ENCODE measurements around the gene TLN1.

Gene TLN1

GRCh38 chr9:35727676-35728040, 4.3 kb downstream of the TLN1 start:
- no peak for DNase-seq

- DNase-seq = no peak
Observed at GRCh38 chr9:35726931-35727330, 5.1 kb downstream of the TLN1 start.

- no peak for DNase-seq
Observed at GRCh38 chr9:35725362-35725761, 6.6 kb downstream of the TLN1 start.

GRCh38 chr9:35723908-35724307, 8.1 kb downstream of the TLN1 start:
- no peak for DNase-seq

- DNase-seq = no peak
Observed at GRCh38 chr9:35723426-35723825, 8.6 kb downstream of the TLN1 start.

- no peak for DNase-seq
Observed at GRCh38 chr9:35719546-35719945, 12.4 kb downstream of the TLN1 start.

- no peak for DNase-seq
Observed at GRCh38 chr9:35718721-35719511, 13.1 kb downstream of the TLN1 start.

- DNase-seq = no peak
Observed at GRCh38 chr9:35717132-35717870, 14.7 kb downstream of the TLN1 start.

- no peak for DNase-seq
Observed at GRCh38 chr9:35716230-35716629, 15.8 kb downstream of the TLN1 start.

GRCh38 chr9:35714579-35715252, 17.3 kb downstream of the TLN1 start:
- no peak for DNase-seq

GRCh38 chr9:35714123-35714522, 17.9 kb downstream of the TLN1 start:
- DNase-seq = no peak

GRCh38 chr9:35713578-35713977, 18.4 kb downstream of the TLN1 start:
- DNase-seq = no peak

- DNase-seq = no peak
Observed at GRCh38 chr9:35712762-35713400, 19.1 kb downstream of the TLN1 start.

- no peak for DNase-seq
Observed at GRCh38 chr9:35711501-35712428, 20.2 kb downstream of the TLN1 start.

GRCh38 chr9:35710818-35711500, 21.0 kb downstream of the TLN1 start:
- DNase-seq = no peak

GRCh38 chr9:35708146-35708545, 23.8 kb downstream of the TLN1 start:
- no peak for DNase-seq

- no peak for DNase-seq
Observed at GRCh38 chr9:35706951-35707350, 25.0 kb downstream of the TLN1 start.

GRCh38 chr9:35705836-35706430, 26.1 kb downstream of the TLN1 start:
- no peak for DNase-seq

- DNase-seq = no peak
Observed at GRCh38 chr9:35705372-35705771, 26.6 kb downstream of the TLN1 start.

- DNase-seq = no peak
Observed at GRCh38 chr9:35703906-35704672, 27.9 kb downstream of the TLN1 start.
